H1 (cell line): Measurements from ENCODE around the gene KCNQ1. TPM values are rescaled to one million over a fixed set of nuclear protein-coding genes. Genes with fewer than 3 reads are reported as not detected.

Experiments used
- CTCF ChIA-PET: fragments of 300-600 bp; sonication (Branson Sonifier 250); formaldehyde crosslinking; loops from one replicate; lab custom pipeline; 2021; ENCODE audit not compliant: partially characterized antibody; lab: Charles Lee
- POLR2A ChIA-PET: fragments of 300-600 bp; sonication (Branson Sonifier 250); formaldehyde crosslinking; loops from one replicate; lab custom pipeline; 2021; ENCODE audit warnings: inconsistent platforms; ENCODE audit not compliant: partially characterized antibody; lab: Charles Lee
- DNase-seq, 2 experiments: peaks; one replicate each; pipeline versions ENCODE4 v3.0.0 to v3.0.0-alpha.2; 2010 to 2022; ENCODE audit warnings: low spot score in 2 of 2, low read depth in 1 of 2, mixed read lengths in 1 of 2
- FAIRE-seq: peaks from 2 replicates; lab custom pipeline; 2011; peaks lifted over from hg19 to GRCh38; lab: Jason Lieb, UNC
- H2AFZ ChIP-seq: 2 replicates; pipeline ENCODE4 v1.8.1; 2012; ENCODE audit warnings: low read length, inconsistent platforms
- H2AK5ac ChIP-seq: 2 replicates; pipeline ENCODE4 v1.6.1; 2013; ENCODE audit warnings: low read depth, low read length
- H2BK120ac ChIP-seq: replicated peaks from 2 replicates; pipeline ENCODE3; 2013; ENCODE audit warnings: low read depth, low read length, inconsistent platforms
- H2BK12ac ChIP-seq: 2 replicates; pipeline ENCODE4 v1.6.1; 2013; ENCODE audit warnings: low read depth, low read length
- H2BK15ac ChIP-seq: 2 replicates; pipeline ENCODE4 v1.6.1; 2013; ENCODE audit warnings: low read length
- H2BK20ac ChIP-seq: 2 replicates; pipeline ENCODE4 v1.6.1; 2013; ENCODE audit warnings: low read length
- H2BK5ac ChIP-seq: 2 replicates; pipeline ENCODE4 v1.6.1; 2013; ENCODE audit warnings: low read depth, low read length
- H3K14ac ChIP-seq: 2 replicates; pipeline ENCODE4 v1.6.1; 2013; ENCODE audit warnings: inconsistent platforms; ENCODE audit not compliant: insufficient read length
- H3K18ac ChIP-seq: 2 replicates; pipeline ENCODE4 v1.6.1; 2013; ENCODE audit warnings: low read length; ENCODE audit errors: extremely low read depth
- H3K23ac ChIP-seq: 2 replicates; pipeline ENCODE4 v1.6.1; 2013; ENCODE audit warnings: inconsistent platforms; ENCODE audit not compliant: insufficient read length
- H3K23me2 ChIP-seq: 2 replicates; pipeline ENCODE4 v1.6.1; 2013; ENCODE audit warnings: low read depth, low read length
- H3K27ac ChIP-seq: 2 replicates; pipeline ENCODE4 v1.6.1; 2011; ENCODE audit warnings: low read depth, low read length, inconsistent platforms
- H3K27me3 ChIP-seq, 4 experiments: replicated peaks in 1 of 4; 1 replicate in 1 of 4; 2 replicates in 3 of 4; pipeline versions ENCODE4 v1.6.1 to v1.8.1; 2011 to 2013; ENCODE audit warnings: low read length in 3 of 4, mild to moderate bottlenecking in 3 of 4, inconsistent platforms in 2 of 4, mixed read lengths in 2 of 4, moderate library complexity in 1 of 4; ENCODE audit not compliant: control insufficient read depth in 3 of 4, insufficient read depth in 3 of 4; ENCODE audit errors: extremely low read depth in 1 of 4
- H3K36me3 ChIP-seq, 4 experiments: 2 replicates each; pipeline versions ENCODE4 v1.6.1 to v1.8.1; 2011 to 2013; ENCODE audit warnings: mild to moderate bottlenecking in 4 of 4, low read length in 3 of 4, moderate library complexity in 2 of 4, control low read depth in 1 of 4, inconsistent platforms in 1 of 4; ENCODE audit not compliant: insufficient read depth in 4 of 4, control insufficient read depth in 2 of 4
- H3K4ac ChIP-seq: replicated peaks from 2 replicates; pipeline ENCODE3; 2013; ENCODE audit warnings: low read length, low read depth, mixed read lengths, inconsistent platforms; ENCODE audit not compliant: insufficient read length
- H3K4me1 ChIP-seq, 4 experiments: replicated peaks in 1 of 4; 1 replicate in 1 of 4; 2 replicates in 3 of 4; pipeline versions ENCODE4 v1.6.1 to v1.8.1; 2011 to 2013; ENCODE audit warnings: low read length in 3 of 4, inconsistent platforms in 2 of 4, mixed read lengths in 1 of 4; ENCODE audit not compliant: insufficient read depth in 4 of 4, control insufficient read depth in 3 of 4
- H3K4me2 ChIP-seq, 2 experiments: 2 replicates each; pipeline versions ENCODE4 v1.6.1 to v1.8.1; 2011 to 2013; ENCODE audit warnings: low read depth in 2 of 2, low read length in 2 of 2, control low read depth in 1 of 2, inconsistent platforms in 1 of 2, mild to moderate bottlenecking in 1 of 2; ENCODE audit not compliant: insufficient read depth in 1 of 2
- H3K4me3 ChIP-seq, 4 experiments: fragments of 200-600, 300-600 bp in 1 of 4; sonication (generic), shearing (Covaris generic), sonication (Bioruptor Twin) in 1 of 4; 2 replicates each; pipeline versions ENCODE4 v1.5.1 to v1.8.1; 2011 to 2016; ENCODE audit warnings: low read length in 4 of 4, low read depth in 3 of 4, control low read depth in 2 of 4, inconsistent platforms in 2 of 4, mild to moderate bottlenecking in 2 of 4, mixed read lengths in 1 of 4, moderate library complexity in 1 of 4; ENCODE audit not compliant: insufficient read depth in 2 of 4; ENCODE audit errors: extremely low read depth in 1 of 4
- H3K56ac ChIP-seq: replicated peaks from 2 replicates; pipeline ENCODE3; 2013; ENCODE audit warnings: low read depth, mild to moderate bottlenecking, mixed read lengths, low read length, inconsistent platforms; ENCODE audit not compliant: insufficient read length
- H3K79me1 ChIP-seq: 2 replicates; pipeline ENCODE4 v1.6.1; 2013; ENCODE audit warnings: low read depth, low read length, control low read depth
- H3K79me2 ChIP-seq, 2 experiments: 2 replicates each; pipeline versions ENCODE4 v1.6.1 to v1.8.1; 2012 to 2013; ENCODE audit warnings: low read length in 2 of 2, mild to moderate bottlenecking in 2 of 2, inconsistent platforms in 1 of 2; ENCODE audit not compliant: insufficient read depth in 2 of 2, control insufficient read depth in 1 of 2
- H3K9ac ChIP-seq, 4 experiments: replicated peaks in 1 of 4; 1 replicate in 1 of 4; 2 replicates in 3 of 4; pipeline versions ENCODE4 v1.6.1 to v1.8.1; 2011 to 2013; ENCODE audit warnings: low read depth in 3 of 4, low read length in 3 of 4, control low read depth in 2 of 4, mild to moderate bottlenecking in 2 of 4, moderate library complexity in 2 of 4, inconsistent platforms in 1 of 4; ENCODE audit errors: extremely low read depth in 1 of 4
- H3K9me3 ChIP-seq, 2 experiments: 2 replicates each; pipeline versions ENCODE4 v1.6.1 to v1.8.1; 2012 to 2013; ENCODE audit warnings: mild to moderate bottlenecking in 2 of 2, moderate library complexity in 2 of 2, control low read depth in 1 of 2, inconsistent platforms in 1 of 2, low read depth in 1 of 2, low read length in 1 of 2, mixed read lengths in 1 of 2; ENCODE audit not compliant: insufficient read depth in 2 of 2
- H4K20me1 ChIP-seq, 2 experiments: replicated peaks in 1 of 2; 2 replicates each; pipeline versions ENCODE3 to v1.8.1; 2011 to 2013; ENCODE audit warnings: inconsistent platforms in 2 of 2, low read length in 2 of 2, mild to moderate bottlenecking in 1 of 2; ENCODE audit not compliant: insufficient read depth in 2 of 2, control insufficient read depth in 1 of 2
- H4K5ac ChIP-seq: 2 replicates; pipeline ENCODE4 v1.6.1; 2013; ENCODE audit warnings: low read length, low read depth, mixed read lengths, inconsistent platforms; ENCODE audit not compliant: insufficient read length
- H4K8ac ChIP-seq: 2 replicates; pipeline ENCODE4 v1.8.0; 2013; ENCODE audit warnings: mild to moderate bottlenecking, moderate library complexity, low read length, inconsistent platforms; ENCODE audit not compliant: insufficient read depth; ENCODE audit errors: extremely low read depth
- H4K91ac ChIP-seq: replicated peaks from 2 replicates; pipeline ENCODE3; 2013; ENCODE audit warnings: low read length, mixed read lengths, inconsistent platforms; ENCODE audit not compliant: insufficient read length
- ATF2 ChIP-seq: IDR thresholded peaks from 2 replicates; pipeline ENCODE4 v1.6.1; 2012; ENCODE audit warnings: low read length, inconsistent platforms
- CHD1 ChIP-seq: IDR thresholded peaks from 2 replicates; pipeline ENCODE4 v1.6.1; 2012; ENCODE audit warnings: low read depth, low read length, improper control_type of control experiment
- FOSL1 ChIP-seq: IDR thresholded peaks from 2 replicates; pipeline ENCODE4 v1.6.1; 2011; ENCODE audit warnings: mild to moderate bottlenecking, low read depth, low read length, moderate library complexity; ENCODE audit not compliant: insufficient read depth
- HDAC6 ChIP-seq: IDR thresholded peaks from one replicate; pipeline ENCODE4 v1.7.1; 2012; ENCODE audit warnings: low read depth, mild to moderate bottlenecking, inconsistent platforms, low read length, moderate library complexity
- KDM1A ChIP-seq: fragments of 200-600, 300-600 bp; sonication (generic); IDR thresholded peaks from 2 replicates; pipeline ENCODE4 v1.7.1; 2016; ENCODE audit warnings: mild to moderate bottlenecking, low read length, borderline replicate concordance
- RNF2 ChIP-seq: fragments of 200-900, 300-1000 bp; sonication (generic); IDR thresholded peaks from 2 replicates; pipeline ENCODE4 v1.7.1; 2016; ENCODE audit warnings: borderline replicate concordance, low read depth, mild to moderate bottlenecking, antibody characterized with exemption, low read length; ENCODE audit not compliant: poor library complexity, severe bottlenecking; ENCODE audit errors: missing control alignments
- SIN3A ChIP-seq, 2 experiments: IDR thresholded peaks in 1 of 2; conservative IDR thresholded peaks in 1 of 2; 2 replicates each; pipeline ENCODE4 v1.6.1; 2011 to 2012; ENCODE audit warnings: low read length in 2 of 2, improper control_type of control experiment in 1 of 2, low read depth in 1 of 2, mild to moderate bottlenecking in 1 of 2
- SIX5 ChIP-seq: IDR thresholded peaks from 2 replicates; pipeline ENCODE4 v1.6.1; 2011; ENCODE audit warnings: mild to moderate bottlenecking, low read depth, low read length
- TBP ChIP-seq: IDR thresholded peaks from 2 replicates; pipeline ENCODE4 v1.6.1; 2011; ENCODE audit warnings: low read depth, low read length, improper control_type of control experiment
- WGBS, 2 experiments: shearing (Covaris generic) in 1 of 2; methylation state at CpG; one replicate each; pipeline versions ENCODE4 v1.1.6 to v1.1.7; 2013 to 2015; ENCODE audit warnings: low lambda C conversion rate in 2 of 2, mixed read lengths in 2 of 2, inconsistent platforms in 1 of 2, low coverage in 1 of 2, missing lambda C conversion rate in 1 of 2; ENCODE audit not compliant: insufficient replicate concordance in 2 of 2, insufficient coverage in 1 of 2, insufficient read length in 1 of 2; ENCODE audit errors: extremely low coverage in 1 of 2, missing lambda C conversion rate in 1 of 2; 5-methylcytosine and 5-hydroxymethylcytosine counted together
- polyA plus RNA-seq, 7 experiments: library from polyadenylated mRNA; depleted of rRNA in 3 of 7; stranded (reverse) in 5 of 7; unstranded in 2 of 7; fragments of >200 nt in 5 of 7; fragments of 200-250 nt in 2 of 7; gene quantifications; 1 replicate in 5 of 7; 2 replicates in 1 of 7; 4 replicates in 1 of 7; pipeline versions ENCODE4 v1.2.1 to v1.2.3, GENCODE V29; 2011 to 2013; ENCODE audit warnings: missing spikeins in 2 of 7, mixed read lengths in 2 of 7
- total RNA-seq: library from RNA; stranded (reverse); fragmentation: NEBNext Ultra II Directional; extraction: Animal tissue kit (Norgen Biotek cat#: 25700); gene quantifications from 2 replicates; pipeline ENCODE4 v1.2.1, GENCODE V29; 2021

The KCNQ1 gene
- total and polyA plus RNA-seq, 2 of the 8 experiments (the other 6 are each of a cell fraction or from before 2014, with no cell fraction given): 1.9 to 2.0 TPM

GRCh38 chr11:2564588-2565425 is 120.0 kb downstream of the KCNQ1 start:
- Histone ChIP-seq H4K5ac (no peak overlapping the region), H4K20me1 (peaks cover 0 to 5% of the 10 kb centered on the region in 2 experiments), H3K36me3 (no peaks in the 10 kb centered on the region), H3K4ac (no peak overlapping the region), H3K9ac (no peak overlapping the region), H3K23me2 (no peaks in the 10 kb centered on the region), H3K18ac (no peak overlapping the region), H2BK20ac (no peak overlapping the region), H2BK5ac (no peak overlapping the region), H3K4me1 (peaks cover 0 to 9% (median 2%) of the 10 kb centered on the region in 4 experiments; a peak in 3 of 7 replicates), H3K4me2 (no peak overlapping the region), H2BK12ac (0 out of 2 replicates have a peak overlapping the region, but pooled peaks have one; percentile 9), H3K27ac (no peak overlapping the region), H3K14ac (no peak overlapping the region), H2BK15ac (no peak overlapping the region), H3K56ac (no peak overlapping the region), H2BK120ac (no peak overlapping the region), H3K9me3 (no peaks in the 10 kb centered on the region), H2AFZ (no peak overlapping the region), H4K8ac (no peak overlapping the region), H3K4me3 (no peak overlapping the region), H4K91ac (no peak overlapping the region), H3K79me2 (no peaks in the 10 kb centered on the region), H3K27me3 (peaks cover 0 to 55% (median 33%) of the 10 kb centered on the region in 4 experiments; a peak in 6 of 7 replicates), H3K23ac (no peak overlapping the region), H2AK5ac (no peak overlapping the region), H3K79me1 (no peaks in the 10 kb centered on the region)
- FAIRE-seq (no peak), DNase-seq (no peak)
- WGBS, 2 experiments: 89% methylated on average over 16 of the region's 16 CpGs; no CpG with 5 or more reads in 1 of the 2 experiments
- ChIA-PET POLR2A (no interaction called here), CTCF (interaction anchor here (1.0 to 7.6 kb wide), 5 partner anchors 26 to 336 kb away, joined by 3 to 51 read pairs (median 4); partner anchors contain the start of gene CDKN1C)
- TF ChIP-seq SIN3A (conservative IDR thresholded peaks at IDR 0.05 in 1 of 2, IDR thresholded peaks at IDR 0.05 in 1 of 2; ENCODE audit: low read depth in 1 of 2, low read length in 2 of 2) (no peak), CHD1 (no peak), FOSL1 (no peak), RNF2 (no peak), KDM1A (no peak), SIX5 (no peak), HDAC6 (no peak), ATF2 (no peak), TBP (no peak)
